ENCODE measurements around the gene ROR2.
"Not testable (repeated sequence)": the region's sequence is repeated elsewhere in the genome, so short reads cannot be mapped to it uniquely, and the experiment has no call there.

ROR2 gene

GRCh38 chr9:91797517-91797916 is 152.5 kb downstream of the ROR2 start:
- intact Hi-C loops (cut with DNase I); DNase-seq: not testable (repeated sequence)

DNA sequence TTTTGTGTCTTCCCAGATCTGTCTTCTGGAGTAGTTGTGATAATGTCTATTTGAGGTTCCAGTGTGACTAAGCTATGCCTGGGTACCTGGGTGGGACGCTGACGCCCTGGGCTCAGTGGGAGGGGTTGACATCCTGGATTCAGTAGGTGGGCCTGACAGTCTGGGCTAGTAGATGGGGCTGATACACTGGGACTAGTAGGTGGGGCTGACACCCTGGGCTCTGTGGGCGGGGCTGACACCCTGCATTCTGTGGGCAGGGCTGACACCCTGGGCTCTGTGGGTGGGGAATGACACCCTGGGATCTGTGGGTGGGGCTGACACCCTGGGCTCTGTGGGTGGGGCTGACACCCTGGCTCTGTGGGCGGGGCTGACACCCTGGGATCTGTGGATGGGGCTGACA is 153.5 kb downstream of the ROR2 start:
- intact Hi-C loops (cut with DNase I) = not testable (repeated sequence)
- peak in 41 of 42 donors; percentile 19 to 89 (median 60) for DNase-seq

DNA sequence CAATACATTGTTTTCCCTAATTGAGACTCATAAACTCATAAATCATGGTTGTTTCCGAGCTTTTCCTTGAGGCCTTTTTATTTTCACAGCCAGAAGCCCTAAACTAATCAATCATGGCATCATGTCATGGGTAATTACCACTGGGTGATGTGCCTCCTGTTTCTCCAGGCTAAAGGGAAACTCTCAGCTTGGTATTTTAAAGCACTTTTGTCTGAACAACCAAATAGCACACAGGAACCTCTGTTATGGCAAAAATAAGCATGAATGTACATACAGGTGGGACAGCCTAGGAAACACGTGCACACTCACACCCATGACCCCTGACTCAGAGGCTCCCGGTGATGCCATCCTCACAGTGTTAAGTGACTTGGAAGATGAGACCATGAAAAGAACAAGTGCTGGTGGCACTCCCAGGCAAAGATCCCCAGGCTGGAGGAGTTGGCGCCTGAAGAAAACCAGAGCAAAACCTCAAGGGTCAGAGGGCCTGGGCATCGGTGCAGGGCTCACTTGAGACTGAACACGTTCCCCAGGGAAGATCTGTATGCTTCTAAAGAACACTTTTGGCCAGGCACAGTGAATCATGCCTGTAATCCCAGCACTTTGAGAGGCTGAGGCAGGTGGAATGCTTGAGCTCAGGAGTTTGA is 154.3 kb downstream of the ROR2 start:
- intact Hi-C loops (cut with DNase I) = no loop called here
- DNase-seq = peak in 2 of 42 donors; percentile 6 to 43

- intact Hi-C loops (cut with DNase I) = not testable (repeated sequence)
- DNase-seq = peak in 2 of 42 donors; percentile 0 to 5
Observed at GRCh38 chr9:91793371-91793770, 156.7 kb downstream of the ROR2 start.

GRCh38 chr9:91790917-91791316 is 159.1 kb downstream of the ROR2 start:
- intact Hi-C loops (cut with DNase I) = no loop called here
- DNase-seq = no peak

DNA sequence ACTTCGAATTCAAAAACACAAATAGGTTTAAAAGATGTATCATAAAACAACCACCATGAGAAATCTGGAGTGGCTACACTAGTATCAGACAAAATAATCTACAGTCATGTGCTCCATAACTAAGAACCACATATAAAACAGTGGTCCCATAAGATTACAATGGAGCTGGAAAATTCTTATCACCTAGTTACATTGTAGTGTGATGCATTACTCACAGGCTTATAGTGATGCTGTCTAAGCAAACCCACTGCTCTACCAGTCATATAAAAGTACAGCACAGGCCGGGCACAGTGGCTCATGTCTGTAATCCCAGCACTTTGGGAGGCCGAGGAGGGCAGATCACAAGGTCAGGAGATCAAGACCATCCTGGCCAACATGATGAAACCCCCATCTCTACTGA is 160.1 kb downstream of the ROR2 start:
- intact Hi-C loops (cut with DNase I) = no loop called here
- DNase-seq = peak in 1 of 42 donors; percentile 2

DNA sequence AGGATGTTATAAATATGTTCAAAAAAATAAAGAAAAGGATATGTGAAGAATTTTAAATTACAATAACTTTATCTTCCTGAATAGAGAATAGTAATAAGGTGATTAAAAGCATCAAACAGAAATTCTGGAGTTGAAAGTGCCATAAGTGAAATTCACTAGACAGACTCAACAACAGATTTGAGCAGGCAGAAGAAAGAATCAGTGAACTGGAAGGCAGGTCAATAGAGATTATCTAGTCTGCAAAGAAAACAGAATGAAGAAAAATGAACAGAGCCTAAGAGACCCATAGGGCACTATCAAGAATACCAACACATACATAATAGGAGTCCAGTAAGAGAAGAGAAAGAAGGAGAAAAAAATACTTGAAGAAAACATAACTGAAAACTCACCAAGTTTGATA is 162.1 kb downstream of the ROR2 start:
- no peak for DNase-seq
- intact Hi-C loops (cut with DNase I) = no loop called here

DNA sequence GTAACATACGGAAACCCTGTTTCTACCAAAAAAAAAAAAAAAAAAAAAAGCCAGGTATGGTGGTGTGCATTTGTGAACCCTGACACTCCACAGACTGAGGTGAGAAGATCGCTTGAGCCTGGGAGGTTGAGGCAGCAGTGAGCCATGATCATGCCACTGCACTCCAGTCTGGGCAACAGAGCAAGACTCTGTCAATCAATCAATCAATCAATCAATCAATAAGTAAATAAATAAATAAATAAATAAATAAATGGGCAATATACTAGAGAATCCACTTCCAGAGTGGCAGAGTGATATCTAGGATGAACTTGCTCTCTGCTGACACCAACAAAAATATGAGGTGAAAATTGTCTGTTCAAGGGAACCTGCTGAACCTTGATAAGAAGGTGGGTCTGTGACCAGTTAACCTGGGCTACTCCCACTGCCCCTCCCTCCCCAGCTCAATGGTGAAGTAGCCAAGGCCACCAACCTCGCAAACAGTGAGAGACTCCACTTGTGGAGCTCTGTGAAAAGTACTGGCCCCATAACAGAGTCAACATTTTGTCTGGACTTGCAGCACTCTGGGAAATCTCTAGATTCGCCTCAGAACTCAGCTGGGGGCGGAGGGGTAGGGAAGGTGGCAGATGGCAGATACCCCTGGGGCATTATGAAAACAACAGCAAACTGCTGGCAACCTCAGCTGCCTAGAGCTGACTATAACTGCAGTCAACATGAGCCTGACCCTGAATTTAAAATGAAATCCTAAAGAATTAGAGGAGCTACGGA is 163.7 kb downstream of the ROR2 start:
- DNase-seq = peak in 1 of 42 donors; percentile 13
- intact Hi-C loops (cut with DNase I) = no loop called here

DNA sequence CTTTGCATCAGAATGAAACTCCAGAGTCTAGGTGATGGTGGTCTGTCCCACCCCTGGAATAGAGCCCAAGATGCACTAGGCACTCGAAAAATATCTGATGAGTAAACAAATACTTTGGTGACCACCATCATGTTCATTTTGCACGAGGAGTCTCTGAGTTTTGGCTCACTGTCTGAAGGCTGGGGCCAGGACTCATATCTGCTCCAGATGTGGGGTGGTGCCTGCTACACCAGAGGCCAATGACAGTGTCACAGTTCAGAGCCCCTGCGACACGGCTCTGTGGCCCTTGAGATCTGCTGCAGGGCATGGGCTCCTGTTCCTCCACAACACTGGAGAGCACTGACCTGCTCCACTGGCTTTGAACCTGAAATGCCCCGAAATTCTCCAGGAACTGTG is 164.6 kb downstream of the ROR2 start:
- intact Hi-C loops (cut with DNase I) = no loop called here
- DNase-seq = peak in 2 of 42 donors; percentile 9 to 12

DNA sequence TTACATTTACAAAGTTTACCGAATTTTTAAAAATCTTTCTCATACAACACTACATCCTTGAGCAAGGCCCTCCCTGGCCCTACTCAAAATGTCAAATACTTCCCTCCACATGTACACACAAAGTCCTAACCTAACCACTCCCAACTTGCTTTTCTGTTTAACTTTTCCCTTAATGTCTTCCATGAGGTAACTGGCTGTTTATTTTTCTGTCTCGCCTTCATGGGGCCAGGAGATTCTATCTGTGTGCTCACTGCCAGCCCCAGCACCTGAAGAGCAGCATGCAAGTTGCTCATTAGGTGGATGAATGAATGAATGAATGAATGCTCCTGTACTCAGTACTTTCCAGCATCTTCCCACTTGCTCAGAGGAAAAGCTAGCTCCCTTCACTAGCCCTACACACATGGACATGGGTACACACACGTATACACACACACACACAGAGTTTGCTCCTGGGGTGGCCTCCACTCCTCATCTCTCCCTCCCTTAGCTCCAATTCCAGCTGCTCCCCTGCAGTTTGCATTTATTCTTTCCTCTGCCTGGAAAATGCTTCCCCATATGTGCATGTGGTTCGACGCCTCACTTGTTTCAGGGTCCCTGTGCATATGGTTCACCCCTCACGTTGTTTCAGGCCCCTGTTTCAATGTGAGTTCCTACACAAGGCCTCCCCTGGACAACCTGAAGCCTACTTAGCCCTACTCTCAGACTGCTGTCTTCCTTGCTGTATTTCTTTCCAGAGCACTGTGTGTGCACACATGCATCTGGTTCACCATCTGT is 165.2 kb downstream of the ROR2 start:
- intact Hi-C loops (cut with DNase I) = no loop called here
- peak in 2 of 42 donors; percentile 5 to 6 for DNase-seq

GRCh38 chr9:91783876-91784672 is 166.0 kb downstream of the ROR2 start:
- intact Hi-C loops (cut with DNase I) = no loop called here
- DNase-seq = peak in 2 of 42 donors; percentile 16 to 33

DNA sequence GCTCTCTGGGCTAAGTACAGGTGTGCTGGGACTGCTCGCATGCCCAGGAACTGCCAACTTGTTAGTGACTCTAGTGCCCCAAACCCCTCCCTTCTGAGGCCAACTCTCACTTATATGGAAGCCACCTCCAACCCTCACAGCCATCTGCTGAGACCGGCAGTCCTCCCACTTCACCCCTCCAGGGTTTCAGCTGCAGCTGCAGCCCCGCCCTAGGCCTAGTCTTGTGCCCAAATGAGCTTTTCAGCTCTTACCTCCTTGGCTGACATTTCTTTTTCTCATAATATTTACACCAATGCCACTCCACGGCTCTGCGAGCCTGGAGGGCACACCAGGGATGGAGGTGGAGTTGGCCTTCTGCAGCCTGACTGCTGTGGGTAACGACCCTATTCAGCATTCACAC is 166.6 kb downstream of the ROR2 start:
- intact Hi-C loops (cut with DNase I) = no loop called here
- peak in 1 of 42 donors; percentile 25 for DNase-seq

GRCh38 chr9:91782708-91783214 is 167.3 kb downstream of the ROR2 start:
- DNase-seq = peak in 1 of 42 donors; percentile 22
- intact Hi-C loops (cut with DNase I) = no loop called here

DNA sequence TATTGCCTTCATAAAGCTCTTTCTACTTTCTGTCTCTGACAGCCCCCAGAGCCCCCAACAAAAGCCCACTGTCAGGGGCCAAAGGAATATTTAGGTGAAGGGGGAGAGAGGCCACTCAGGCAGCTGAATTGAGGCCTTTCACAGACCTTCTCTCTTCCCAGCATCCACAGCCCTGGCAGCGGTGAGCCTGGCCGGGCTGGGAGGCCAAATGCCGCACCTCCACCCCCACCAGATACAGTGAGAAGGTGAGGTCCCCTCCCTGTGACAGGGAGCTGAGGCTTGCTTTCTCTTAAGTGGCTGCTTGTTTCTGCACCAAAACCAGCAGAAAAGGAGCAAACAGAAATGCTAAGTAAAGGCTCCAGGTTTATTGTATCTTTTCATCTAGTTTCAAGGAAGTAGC is 168.1 kb downstream of the ROR2 start:
- peak in 1 of 42 donors; percentile 15 for DNase-seq
- intact Hi-C loops (cut with DNase I) = no loop called here

DNA sequence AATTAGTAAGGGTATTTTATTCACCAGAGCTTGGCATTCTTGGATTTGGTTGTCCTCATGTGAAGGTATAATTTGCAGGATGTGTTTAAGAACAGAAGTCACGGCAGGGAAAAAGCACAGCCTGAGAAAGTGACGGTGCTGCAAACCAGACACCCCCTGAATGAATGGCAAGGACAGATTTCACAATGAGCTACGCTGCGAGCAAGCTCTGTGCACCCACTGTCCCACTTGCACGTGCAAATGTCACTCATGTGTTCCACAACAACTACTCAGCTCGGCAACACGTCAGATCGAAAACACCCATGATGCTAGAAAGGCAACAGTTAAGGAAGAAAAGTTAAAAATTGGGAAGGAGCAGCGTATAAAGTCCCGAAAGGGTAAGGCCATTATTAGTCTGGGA is 168.9 kb downstream of the ROR2 start:
- DNase-seq = peak in 1 of 42 donors; percentile 34
- intact Hi-C loops (cut with DNase I) = no loop called here

- DNase-seq = peak in 3 of 42 donors; percentile 15 to 33 (median 20)
- intact Hi-C loops (cut with DNase I) = no loop called here
Observed at GRCh38 chr9:91778031-91778430, 172.0 kb downstream of the ROR2 start.

- peak in 1 of 42 donors; percentile 5 for DNase-seq
- intact Hi-C loops (cut with DNase I) = no loop called here
Observed at GRCh38 chr9:91777292-91777830, 172.7 kb downstream of the ROR2 start.

All from head of caudate nucleus (tissue), 42 donors.